Measurements from ENCODE around the gene COL9A3. TPM values are rescaled to one million over a fixed set of nuclear protein-coding genes. Genes with fewer than 3 reads are reported as not detected.

Gene COL9A3
- total and polyA plus RNA-seq, 2 donors from 2014 or later = 2.3 to 4.3 TPM

DNA sequence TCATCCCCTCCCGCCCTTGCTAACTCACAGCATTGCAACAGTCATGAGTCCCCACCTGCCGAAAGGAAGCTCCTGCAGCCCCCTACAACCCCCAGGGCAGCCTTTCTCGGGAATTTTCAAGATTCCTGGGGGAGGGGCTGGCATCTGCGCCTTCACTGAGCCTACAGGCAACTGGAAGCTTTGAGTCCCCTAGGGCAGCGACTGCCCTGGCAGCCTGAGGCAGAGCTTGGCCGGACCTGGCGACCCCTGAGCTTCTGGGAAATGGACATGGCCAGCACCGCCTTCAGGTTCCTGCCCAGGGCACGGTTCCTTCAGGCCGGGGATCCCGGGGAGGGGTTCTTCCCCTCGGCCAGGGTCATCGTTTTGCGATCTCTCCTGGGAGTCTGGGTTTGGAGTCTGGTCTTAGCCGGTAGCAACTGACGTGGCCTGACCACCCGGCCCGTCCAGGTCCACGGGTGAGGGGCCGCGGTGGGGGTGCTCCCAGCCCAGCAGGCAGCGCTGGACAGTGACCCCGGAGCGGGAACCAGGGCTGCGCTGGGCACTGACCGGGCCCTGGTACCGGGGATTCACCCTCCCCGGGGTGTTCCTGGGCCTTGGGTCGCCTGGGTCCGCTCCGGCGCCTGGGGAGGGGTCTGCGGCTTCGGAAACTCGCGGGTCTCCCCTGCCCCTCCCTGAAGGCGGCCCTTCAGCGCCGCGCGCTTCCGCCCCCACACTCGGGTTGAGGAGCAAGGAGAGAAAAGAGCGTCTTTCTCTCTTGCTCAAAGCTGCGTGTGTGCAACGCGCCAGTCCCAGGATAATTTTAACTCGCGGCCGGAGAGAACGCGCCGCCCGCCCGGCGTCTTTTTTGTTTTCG is 593 bp upstream of the COL9A3 start:
- FAIRE-seq (no peak), DNase-seq (peak in 3 of 5 donors; percentile 76 to 80 (median 77))
- Histone ChIP-seq H3K9me3 (ENCODE audit: control insufficient read depth in 2 of 3, insufficient read depth in 1 of 3, low read length in 3 of 3) (no peaks in the 10 kb centered on the region), H3K9ac (ENCODE audit: low read length in 3 of 3) (no peak overlapping the region), H3K36me3 (ENCODE audit: control insufficient read depth in 2 of 3, insufficient read depth in 3 of 3, low read length in 3 of 3) (peaks cover 0 to 4% (median 2%) of the 10 kb centered on the region in 3 donors), H3K27me3 (ENCODE audit: control insufficient read depth, insufficient read depth, low read length) (peaks cover 4% of the 10 kb centered on the region), H3K4me1 (ENCODE audit: control insufficient read depth in 2 of 3, insufficient read depth in 2 of 3, low read depth in 1 of 3, low read length in 3 of 3) (peaks cover 0 to 14% (median 0%) of the 10 kb centered on the region in 3 donors), H3K27ac (ENCODE audit: low read depth in 2 of 2, low read length in 2 of 2) (no peak overlapping the region), H3K4me3 (ENCODE audit: low read length in 3 of 3) (no peak overlapping the region)
- TF ChIP-seq, protein P1, sequence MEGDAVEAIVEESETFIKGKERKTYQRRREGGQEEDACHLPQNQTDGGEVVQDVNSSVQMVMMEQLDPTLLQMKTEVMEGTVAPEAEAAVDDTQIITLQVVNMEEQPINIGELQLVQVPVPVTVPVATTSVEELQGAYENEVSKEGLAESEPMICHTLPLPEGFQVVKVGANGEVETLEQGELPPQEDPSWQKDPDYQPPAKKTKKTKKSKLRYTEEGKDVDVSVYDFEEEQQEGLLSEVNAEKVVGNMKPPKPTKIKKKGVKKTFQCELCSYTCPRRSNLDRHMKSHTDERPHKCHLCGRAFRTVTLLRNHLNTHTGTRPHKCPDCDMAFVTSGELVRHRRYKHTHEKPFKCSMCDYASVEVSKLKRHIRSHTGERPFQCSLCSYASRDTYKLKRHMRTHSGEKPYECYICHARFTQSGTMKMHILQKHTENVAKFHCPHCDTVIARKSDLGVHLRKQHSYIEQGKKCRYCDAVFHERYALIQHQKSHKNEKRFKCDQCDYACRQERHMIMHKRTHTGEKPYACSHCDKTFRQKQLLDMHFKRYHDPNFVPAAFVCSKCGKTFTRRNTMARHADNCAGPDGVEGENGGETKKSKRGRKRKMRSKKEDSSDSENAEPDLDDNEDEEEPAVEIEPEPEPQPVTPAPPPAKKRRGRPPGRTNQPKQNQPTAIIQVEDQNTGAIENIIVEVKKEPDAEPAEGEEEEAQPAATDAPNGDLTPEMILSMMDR (IDR thresholded peaks at IDR 0.05; ENCODE audit: borderline replicate concordance, extremely low read depth, insufficient read depth) = no peak
- intact Hi-C loops (cut with DNase I) = no loop called here

DNA sequence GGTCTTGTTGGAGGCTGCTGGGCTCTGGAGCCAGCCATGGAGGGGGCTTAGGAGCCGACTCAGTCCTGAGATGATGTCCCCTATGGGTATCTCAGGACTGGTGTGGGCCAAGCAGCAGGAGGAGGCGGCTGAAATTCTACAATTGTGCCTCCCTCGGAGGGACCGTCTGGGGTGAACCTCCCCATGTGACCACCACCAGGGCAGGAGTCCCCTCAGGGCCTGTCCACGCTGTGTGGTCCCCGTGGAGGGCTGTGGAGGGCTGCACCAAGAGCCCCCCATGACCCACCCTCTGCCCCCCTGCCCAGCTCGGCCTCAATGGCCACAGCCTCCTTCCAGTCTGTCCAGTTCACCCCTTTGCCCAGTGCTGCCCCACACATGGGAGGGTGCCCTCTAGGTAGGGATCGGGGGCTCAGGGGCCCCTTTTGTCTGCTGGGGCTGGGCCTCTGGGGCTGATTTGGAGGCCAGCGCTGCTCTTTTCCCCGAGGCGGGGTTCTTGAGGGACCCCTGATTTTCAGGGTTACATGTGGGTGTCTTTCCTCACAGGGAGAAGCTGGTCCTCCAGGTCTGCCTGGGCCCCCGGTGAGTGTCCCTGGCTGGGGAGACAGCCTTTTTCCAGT is 1.2 kb downstream of the COL9A3 start:
- Histone ChIP-seq H3K27ac (ENCODE audit: low read depth in 2 of 2, low read length in 2 of 2) (no peak overlapping the region), H3K4me1 (ENCODE audit: control insufficient read depth in 2 of 3, insufficient read depth in 2 of 3, low read depth in 1 of 3, low read length in 3 of 3) (peaks cover 0 to 14% (median 0%) of the 10 kb centered on the region in 3 donors), H3K9ac (ENCODE audit: low read length in 3 of 3) (no peak overlapping the region), H3K4me3 (ENCODE audit: low read length in 3 of 3) (no peak overlapping the region), H3K36me3 (ENCODE audit: control insufficient read depth in 2 of 3, insufficient read depth in 3 of 3, low read length in 3 of 3) (no peaks in the 10 kb centered on the region), H3K27me3 (ENCODE audit: control insufficient read depth, insufficient read depth, low read length) (peaks cover 4% of the 10 kb centered on the region), H3K9me3 (ENCODE audit: control insufficient read depth in 2 of 3, insufficient read depth in 1 of 3, low read length in 3 of 3) (no peaks in the 10 kb centered on the region)
- intact Hi-C loops (cut with DNase I) = no loop called here
- no peak for DNase-seq
- FAIRE-seq = no peak
- TF ChIP-seq, protein P1 (IDR thresholded peaks at IDR 0.05; ENCODE audit: borderline replicate concordance, extremely low read depth, insufficient read depth) = no peak

DNA sequence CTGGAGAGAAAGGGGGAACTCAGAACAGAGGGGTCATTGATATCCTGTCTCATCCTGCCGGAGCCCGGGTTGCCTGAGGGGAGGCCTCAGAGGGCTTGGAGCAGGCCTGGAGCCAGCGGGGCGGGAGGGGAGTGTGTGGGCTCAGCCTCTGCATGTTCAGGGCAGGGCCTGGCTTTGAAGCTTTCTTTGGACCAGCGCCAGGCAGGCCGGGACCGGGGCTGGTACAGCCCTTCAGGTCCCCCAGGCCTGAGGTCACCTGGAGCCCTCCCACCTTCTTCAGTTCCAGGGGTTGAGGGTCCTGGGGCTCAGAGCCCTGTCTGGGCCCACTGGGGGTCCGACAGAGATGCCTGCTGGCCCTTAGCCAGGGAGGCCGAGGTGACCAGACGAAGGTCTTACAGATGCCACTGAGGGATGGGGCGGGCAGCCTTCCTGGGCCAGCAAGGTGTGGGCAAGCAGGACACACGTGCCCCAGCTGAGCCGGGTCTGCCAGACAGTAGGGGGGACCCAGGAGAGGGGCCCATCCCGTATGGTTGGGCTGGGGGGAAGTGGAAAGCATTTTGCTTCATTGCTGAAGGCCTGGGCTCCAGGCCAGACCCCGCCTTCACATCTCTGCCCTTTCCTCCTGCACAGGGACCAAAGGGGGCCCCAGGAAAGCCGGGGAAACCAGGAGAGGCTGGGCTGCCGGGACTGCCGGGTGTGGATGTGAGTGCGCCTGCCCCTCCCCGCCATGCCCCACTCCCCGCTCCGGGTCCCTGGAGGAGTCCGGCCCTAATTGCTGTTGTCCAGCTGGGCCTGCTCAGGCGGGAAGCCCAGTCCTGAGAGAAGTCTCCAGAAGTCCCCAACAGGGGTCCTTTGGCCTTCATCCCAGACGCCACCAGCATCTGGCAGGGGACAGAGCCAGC is 2.0 kb downstream of the COL9A3 start:
- Histone ChIP-seq H3K27me3 (ENCODE audit: control insufficient read depth, insufficient read depth, low read length) (peaks cover 4% of the 10 kb centered on the region), H3K9ac (ENCODE audit: low read length in 3 of 3) (no peak overlapping the region), H3K9me3 (ENCODE audit: control insufficient read depth in 2 of 3, insufficient read depth in 1 of 3, low read length in 3 of 3) (no peaks in the 10 kb centered on the region), H3K4me3 (ENCODE audit: low read length in 3 of 3) (no peak overlapping the region), H3K27ac (ENCODE audit: low read depth in 2 of 2, low read length in 2 of 2) (no peak overlapping the region), H3K4me1 (ENCODE audit: control insufficient read depth in 2 of 3, insufficient read depth in 2 of 3, low read depth in 1 of 3, low read length in 3 of 3) (peaks cover 0 to 14% (median 0%) of the 10 kb centered on the region in 3 donors), H3K36me3 (ENCODE audit: control insufficient read depth in 2 of 3, insufficient read depth in 3 of 3, low read length in 3 of 3) (no peaks in the 10 kb centered on the region)
- DNase-seq (peak; percentile 77 to 93 (median 82)), FAIRE-seq (no peak)
- intact Hi-C loops (cut with DNase I) = no loop called here
- TF ChIP-seq, protein P1 (IDR thresholded peaks at IDR 0.05; ENCODE audit: borderline replicate concordance, extremely low read depth, insufficient read depth) = no peak

Measured in kidney (tissue), 14 donors.